GM12878 (cell line): Measurements from ENCODE around the gene KIAA1191. TPM values are rescaled to one million over a fixed set of nuclear protein-coding genes. Genes with fewer than 3 reads are reported as not detected.
A peak's percentile ranks its signal among the peaks of the same experiment; 100 is the strongest.

Experiments
- ATAC-seq: fragments of 200-7000 bp; cut with Tn5 transposase; 3 replicates; pipeline ENCODE4 v1.9.1; 2020; ENCODE audit warnings: mild to moderate bottlenecking, moderate library complexity
- BruUV-seq: library from RNA; stranded (reverse); fragments of 400-500 nt; replicated peaks from 2 replicates; lab custom pipeline; 2021; lab: Mats Ljungman, UMichigan
- CTCF ChIA-PET: fragments of 300-600 bp; sonication (Branson Sonifier 250); formaldehyde crosslinking; extraction: SDS; loops from one replicate; lab custom pipeline; 2021; ENCODE audit warnings: inconsistent platforms; lab: Yijun Ruan, JAX
- POLR2A ChIA-PET: fragments of 350-600 bp; formaldehyde crosslinking; extraction: SDS; loops from one replicate; lab custom pipeline; 2021; ENCODE audit warnings: inconsistent platforms; lab: Charles Lee
- RAD21 ChIA-PET: fragments of 300-600 bp; sonication (Branson Sonifier 250); formaldehyde crosslinking; loops from one replicate; lab custom pipeline; 2023; ENCODE audit warnings: antibody characterized with exemption; ENCODE audit not compliant: unreplicated experiment; lab: Charles Lee
- SMC1A ChIA-PET: fragments of 300-600 bp; sonication (Branson Sonifier 250); formaldehyde crosslinking; loops from one replicate; lab custom pipeline; 2023; ENCODE audit not compliant: unreplicated experiment, uncharacterized antibody; lab: Charles Lee
- DNase-seq: peaks from one replicate; pipeline ENCODE4 v3.0.0-alpha.2; 2011; ENCODE audit warnings: low read depth, low spot score
- FAIRE-seq: peaks from 3 replicates; lab custom pipeline; 2011; peaks lifted over from hg19 to GRCh38; lab: Jason Lieb, UNC
- H2AFZ ChIP-seq: 2 replicates; pipeline ENCODE4 v1.6.0; 2011; ENCODE audit warnings: low read depth, low read length, control low read depth; ENCODE audit not compliant: control insufficient read depth
- H3K27ac ChIP-seq: 2 replicates; pipeline ENCODE4 v1.5.1; 2011; ENCODE audit warnings: control low read depth; ENCODE audit not compliant: control insufficient read depth, insufficient read depth
- H3K27me3 ChIP-seq, 2 experiments: replicated peaks in 1 of 2; 2 replicates each; pipeline versions ENCODE4 v1.6.0 to v1.6.1; 2011; ENCODE audit warnings: low read length in 1 of 2; ENCODE audit not compliant: control insufficient read depth in 2 of 2, insufficient read depth in 2 of 2
- H3K36me3 ChIP-seq, 2 experiments: 2 replicates each; pipeline ENCODE4 v1.5.1; 2011; ENCODE audit warnings: low read length in 1 of 2; ENCODE audit not compliant: control insufficient read depth in 2 of 2, insufficient read depth in 2 of 2
- H3K4me1 ChIP-seq: 2 replicates; pipeline ENCODE4 v1.6.1; 2011; ENCODE audit warnings: mild to moderate bottlenecking, low read length, moderate library complexity, mixed read lengths; ENCODE audit not compliant: control insufficient read depth, insufficient read depth
- H3K4me2 ChIP-seq: 2 replicates; pipeline ENCODE4 v1.6.0; 2011; ENCODE audit warnings: control low read depth; ENCODE audit not compliant: control insufficient read depth, insufficient read depth
- H3K4me3 ChIP-seq: fragments of 200-600 bp; sonication (generic); 2 replicates; pipeline ENCODE4 v1.5.1; 2016
- H3K79me2 ChIP-seq: 2 replicates; pipeline ENCODE4 v1.6.0; 2011; ENCODE audit warnings: low read length; ENCODE audit not compliant: control insufficient read depth, insufficient read depth
- H3K9ac ChIP-seq: 2 replicates; pipeline ENCODE4 v1.8.0; 2011; ENCODE audit warnings: low read length, control low read depth, mixed read lengths; ENCODE audit not compliant: control insufficient read depth, insufficient read depth
- H3K9me3 ChIP-seq: replicated peaks from 3 replicates; pipeline ENCODE4 v1.5.1; 2011; ENCODE audit warnings: mild to moderate bottlenecking, low read length; ENCODE audit not compliant: control insufficient read depth, insufficient read depth
- H4K20me1 ChIP-seq: 2 replicates; pipeline ENCODE4 v1.6.0; 2011; ENCODE audit not compliant: control insufficient read depth, insufficient read depth
- CREM ChIP-seq: IDR thresholded peaks from 2 replicates; pipeline ENCODE4 v1.6.1; 2014; ENCODE audit warnings: antibody characterized with exemption, low read depth
- E4F1 ChIP-seq: fragments of 450-650 bp; IDR thresholded peaks from 2 replicates; pipeline ENCODE4 v1.6.1; 2018; ENCODE audit warnings: borderline replicate concordance, mild to moderate bottlenecking; ENCODE audit not compliant: partially characterized antibody
- HDGF ChIP-seq: fragments of 450-650 bp; IDR thresholded peaks from 2 replicates; pipeline ENCODE4 v1.6.1; 2016; ENCODE audit warnings: antibody characterized with exemption
- IKZF1 ChIP-seq: fragments of 450-650 bp; conservative IDR thresholded peaks from 2 replicates; pipeline ENCODE4 v1.6.1; 2017; ENCODE audit warnings: antibody characterized with exemption, mild to moderate bottlenecking
- LARP7 ChIP-seq: fragments of 450-650 bp; IDR thresholded peaks from 2 replicates; pipeline ENCODE4 v1.6.1; 2017; ENCODE audit warnings: mild to moderate bottlenecking
- MEF2B ChIP-seq: fragments of 450-650 bp; IDR thresholded peaks from 2 replicates; pipeline ENCODE4 v1.6.1; 2018; ENCODE audit warnings: mild to moderate bottlenecking, moderate library complexity; ENCODE audit not compliant: partially characterized antibody, poor library complexity, severe bottlenecking
- NBN ChIP-seq: fragments of 450-650 bp; IDR thresholded peaks from 2 replicates; pipeline ENCODE4 v1.6.1; 2016
- NFXL1 ChIP-seq: fragments of 450-650 bp; IDR thresholded peaks from 2 replicates; pipeline ENCODE4 v1.6.1; 2017; ENCODE audit warnings: antibody characterized with exemption, mild to moderate bottlenecking, borderline replicate concordance
- ZBTB4 ChIP-seq: fragments of 450-650 bp; formaldehyde crosslinking; IDR thresholded peaks from 2 replicates; pipeline ENCODE4 v1.4.0; 2022; ENCODE audit warnings: mild to moderate bottlenecking, moderate library complexity
- ZNF622 ChIP-seq: fragments of 450-650 bp; IDR thresholded peaks from 2 replicates; pipeline ENCODE4 v1.6.1; 2017; ENCODE audit warnings: mild to moderate bottlenecking, inconsistent platforms
- WGBS: methylation state at CpG from one replicate; pipeline ENCODE4 v1.1.6; 2016; ENCODE audit warnings: low lambda C conversion rate; ENCODE audit not compliant: insufficient replicate concordance, insufficient coverage; ENCODE audit errors: missing lambda C conversion rate; 5-methylcytosine and 5-hydroxymethylcytosine counted together
- in situ Hi-C: fragments of 300-500 bp; cut with MboI; formaldehyde crosslinking; loops from 9 replicates; pipeline ENCODE4 v1.14.3; 2018; ENCODE audit warnings: mixed read lengths
- intact Hi-C: fragments of 100-400 bp; cut with micrococcal nuclease; formaldehyde crosslinking; loops from one replicate; pipeline ENCODE4 v1.14.2; 2022; ENCODE audit not compliant: unreplicated experiment
- polyA plus RNA-seq, 11 experiments: library from polyadenylated mRNA; depleted of rRNA in 4 of 11; unstranded in 6 of 11; stranded (reverse) in 5 of 11; fragments of >200 nt; fragmentation: Nextera tagmentation in 4 of 11; fragmentation: Illumina TruSeq in 1 of 11; extraction: Ambion mirVana in 4 of 11; extraction: Trizol in 1 of 11; gene quantifications; 1 replicate in 1 of 11; 2 replicates in 10 of 11; pipeline versions ENCODE4 v1.2.1 to v1.2.3, GENCODE V29; 2011 to 2016; ENCODE audit warnings: inconsistent platforms in 2 of 11, missing spikeins in 2 of 11, low read depth in 1 of 11
- total RNA-seq, 4 experiments: library from RNA; depleted of rRNA in 3 of 4; stranded (reverse); fragments of >200 nt in 3 of 4; fragmentation: Illumina TruSeq in 1 of 4; extraction: Trizol in 1 of 4; gene quantifications; 2 replicates each; pipeline versions ENCODE4 v1.2.1 to v1.2.3, GENCODE V29; 2013 to 2021

Gene KIAA1191
- total and polyA plus RNA-seq, 10 of the 15 experiments (the other 5 are each of a cell fraction or from before 2014, with no cell fraction given), result 14.9 to 58.2 (median 31.8) TPM

GRCh38 chr5:176388444-176389134, 27.0 kb upstream of the KIAA1191 start, which contains the start of the genes HIGD2A and NOP16 (continued):
- TF ChIP-seq CREM (peak; percentile 68; the same call in 1 of the 2 replicates), MEF2B (peak; percentile 29), HDGF (no peak), ZBTB4 (no peak), NFXL1 (no peak)

GRCh38 chr5:176388003-176388443, 26.5 kb upstream of the KIAA1191 start:
- Histone ChIP-seq H3K4me1 (peaks cover 11% of the 10 kb centered on the region), H4K20me1 (peaks cover 3% of the 10 kb centered on the region; the same call in 1 of the 2 replicates), H3K36me3 (peaks cover 21 to 25% of the 10 kb centered on the region in 2 experiments), H3K9me3 (no peaks in the 10 kb centered on the region), H3K27ac (peak overlapping the region; percentile 97), H3K4me2 (peak overlapping the region; percentile 72), H2AFZ (peak overlapping the region; percentile 95), H3K9ac (peak overlapping the region; percentile 87)
- FAIRE-seq, result peak; percentile 13
- RAD21 ChIA-PET, result interaction anchor here (1.5 kb wide), 1 partner anchor 26 kb away, joined by 5 read pairs; the partner anchor contains the start of gene KIAA1191
- TF ChIP-seq ZNF622 (no peak), NBN (no peak), LARP7 (peak; percentile 37; the same call in 1 of the 2 replicates), E4F1 (peak; percentile 32), IKZF1 (no peak)
- TF ChIP-seq, all 136 proteins: peak for 2
- no peaks in the 10 kb centered on the region for H3K27me3 ChIP-seq
- ATAC-seq (peak; percentile 12), DNase-seq (no peak)
- under 1% methylated on average over 29 of the region's 29 CpGs for WGBS
- peaks cover 50% of the 10 kb centered on the region for H3K79me2 ChIP-seq
- POLR2A ChIA-PET, result interaction anchor here (0.5 to 1.6 kb wide), 8 partner anchors 8 to 1747 kb away, joined by 3 to 9 read pairs (median 4); partner anchors contain the start of gene KIAA1191
- intact Hi-C loops (loop anchor here (1.0 to 10.0 kb wide), 5 partner anchors 23 to 151 kb away; partner anchors contain the start of genes ARL10, FAF2, KIAA1191 and RNF44), in situ Hi-C loops (no loop called here)
- peak overlapping the region; percentile 90 for H3K4me3 ChIP-seq
- SMC1A ChIA-PET, result interaction anchor here (0.7 to 2.0 kb wide), 4 partner anchors 25 to 69 kb away, joined by 3 to 7 read pairs (median 3); partner anchors contain the start of gene KIAA1191
- CTCF ChIA-PET, result interaction anchor here (1.1 to 1.8 kb wide), 2 partner anchors 26 to 60 kb away, joined by 4 to 8 read pairs; partner anchors contain the start of gene FAF2
- TSS peak; percentile 66 for BruUV-seq
